DOHH2 (cell line): Measurements from ENCODE around the gene ARL15.

ENCODE experiments used
- H3F3A ChIP-seq: fragments of 200-600 bp; sonication (generic), shearing (Covaris generic); 2 replicates; pipeline ENCODE4 v1.6.0; 2016; ENCODE audit warnings: antibody characterized with exemption, mild to moderate bottlenecking; ENCODE audit not compliant: control insufficient read depth, insufficient read depth
- H3K27ac ChIP-seq: fragments of 200-600 bp; sonication (generic); 2 replicates; pipeline ENCODE4 v1.5.1; 2014; ENCODE audit warnings: low read depth, mild to moderate bottlenecking, low read length, moderate library complexity
- H3K27me3 ChIP-seq: fragments of 200-600 bp; sonication (generic); 2 replicates; pipeline ENCODE4 v1.6.1; 2014; ENCODE audit warnings: mild to moderate bottlenecking, low read length, mixed read lengths; ENCODE audit not compliant: control insufficient read depth
- H3K36me3 ChIP-seq: fragments of 200-600 bp; sonication (generic); 2 replicates; pipeline ENCODE4 v1.6.1; 2014; ENCODE audit warnings: mild to moderate bottlenecking, low read length, moderate library complexity, mixed read lengths; ENCODE audit not compliant: control insufficient read depth
- H3K4me1 ChIP-seq: fragments of 200-600 bp; sonication (generic); 2 replicates; pipeline ENCODE4 v1.6.1; 2014; ENCODE audit warnings: mild to moderate bottlenecking, low read length, mixed read lengths; ENCODE audit not compliant: control insufficient read depth
- H3K4me2 ChIP-seq: fragments of 200-600 bp; sonication (generic); 2 replicates; pipeline ENCODE4 v1.6.0; 2014; ENCODE audit warnings: mild to moderate bottlenecking, low read length, moderate library complexity
- H3K4me3 ChIP-seq: fragments of 200-600 bp; sonication (generic); 2 replicates; pipeline ENCODE4 v1.5.1; 2014; ENCODE audit warnings: mild to moderate bottlenecking, low read length, mixed read lengths
- H3K79me2 ChIP-seq: fragments of 200-600 bp; sonication (generic); 2 replicates; pipeline ENCODE4 v1.6.1; 2014; ENCODE audit warnings: mild to moderate bottlenecking, low read length, mixed read lengths; ENCODE audit not compliant: control insufficient read depth
- H3K9me2 ChIP-seq: fragments of 200-600 bp; sonication (generic); replicated peaks from 2 replicates; pipeline ENCODE4 v1.6.1; 2014; ENCODE audit warnings: mild to moderate bottlenecking, low read length, mixed read lengths; ENCODE audit not compliant: control insufficient read depth
- H3K9me3 ChIP-seq: fragments of 200-600 bp; sonication (generic); 2 replicates; pipeline ENCODE4 v1.6.1; 2014; ENCODE audit warnings: antibody characterized with exemption, low read length, mixed read lengths; ENCODE audit not compliant: control insufficient read depth, insufficient read depth
- H4K20me1 ChIP-seq: fragments of 200-600 bp; sonication (generic); 2 replicates; pipeline ENCODE4 v1.6.0; 2014; ENCODE audit warnings: low read depth, mild to moderate bottlenecking, antibody characterized with exemption, low read length, moderate library complexity; ENCODE audit not compliant: control insufficient read depth, insufficient read depth
- EZH2phosphoT487 ChIP-seq: fragments of 200-600 bp; sonication (generic); IDR thresholded peaks from 2 replicates; pipeline ENCODE4 v1.6.1; 2017; ENCODE audit warnings: borderline replicate concordance, mild to moderate bottlenecking, antibody characterized with exemption, low read length, moderate library complexity, mixed read lengths
- TF ChIP-seq, protein P1 (sequence below): fragments of 200-600 bp; sonication (generic); IDR thresholded peaks from one replicate; pipeline ENCODE4 v1.5.1; 2014; ENCODE audit warnings: antibody characterized with exemption, mild to moderate bottlenecking, low read depth, low read length; ENCODE audit not compliant: poor library complexity, severe bottlenecking

Gene ARL15

DNA sequence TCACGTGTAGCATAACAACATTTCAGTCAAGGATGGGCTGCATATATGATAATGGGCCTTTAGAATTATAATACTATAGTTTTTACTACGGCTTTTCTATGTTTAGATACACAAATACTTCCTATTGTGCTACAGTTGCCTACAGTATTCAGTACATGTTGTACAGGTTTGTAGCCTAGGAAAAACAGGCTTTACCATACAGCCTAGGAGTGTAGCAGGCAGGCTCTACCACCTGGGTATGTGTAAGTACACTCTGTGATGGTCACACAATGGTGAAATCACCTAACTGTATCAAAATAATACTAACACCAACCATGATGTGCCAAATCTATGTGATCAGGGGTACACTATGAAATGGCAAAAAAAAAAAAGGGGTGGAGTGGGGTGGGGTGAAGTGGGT lies 372.9 kb downstream of the ARL15 start:
- Histone ChIP-seq H3K27me3 (no peaks in the 10 kb centered on the region), H3K4me3 (no peak overlapping the region), H3K9me3 (no peaks in the 10 kb centered on the region), H3K4me1 (no peaks in the 10 kb centered on the region), H4K20me1 (no peaks in the 10 kb centered on the region), H3K4me2 (no peak overlapping the region), H3F3A (no peaks in the 10 kb centered on the region), H3K27ac (no peak overlapping the region), H3K36me3 (no peaks in the 10 kb centered on the region), H3K9me2 (no peaks in the 10 kb centered on the region), H3K79me2 (no peaks in the 10 kb centered on the region)
- no peak for TF ChIP-seq EZH2phosphoT487
- TF ChIP-seq, protein P1, sequence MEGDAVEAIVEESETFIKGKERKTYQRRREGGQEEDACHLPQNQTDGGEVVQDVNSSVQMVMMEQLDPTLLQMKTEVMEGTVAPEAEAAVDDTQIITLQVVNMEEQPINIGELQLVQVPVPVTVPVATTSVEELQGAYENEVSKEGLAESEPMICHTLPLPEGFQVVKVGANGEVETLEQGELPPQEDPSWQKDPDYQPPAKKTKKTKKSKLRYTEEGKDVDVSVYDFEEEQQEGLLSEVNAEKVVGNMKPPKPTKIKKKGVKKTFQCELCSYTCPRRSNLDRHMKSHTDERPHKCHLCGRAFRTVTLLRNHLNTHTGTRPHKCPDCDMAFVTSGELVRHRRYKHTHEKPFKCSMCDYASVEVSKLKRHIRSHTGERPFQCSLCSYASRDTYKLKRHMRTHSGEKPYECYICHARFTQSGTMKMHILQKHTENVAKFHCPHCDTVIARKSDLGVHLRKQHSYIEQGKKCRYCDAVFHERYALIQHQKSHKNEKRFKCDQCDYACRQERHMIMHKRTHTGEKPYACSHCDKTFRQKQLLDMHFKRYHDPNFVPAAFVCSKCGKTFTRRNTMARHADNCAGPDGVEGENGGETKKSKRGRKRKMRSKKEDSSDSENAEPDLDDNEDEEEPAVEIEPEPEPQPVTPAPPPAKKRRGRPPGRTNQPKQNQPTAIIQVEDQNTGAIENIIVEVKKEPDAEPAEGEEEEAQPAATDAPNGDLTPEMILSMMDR, result no peak

DNA sequence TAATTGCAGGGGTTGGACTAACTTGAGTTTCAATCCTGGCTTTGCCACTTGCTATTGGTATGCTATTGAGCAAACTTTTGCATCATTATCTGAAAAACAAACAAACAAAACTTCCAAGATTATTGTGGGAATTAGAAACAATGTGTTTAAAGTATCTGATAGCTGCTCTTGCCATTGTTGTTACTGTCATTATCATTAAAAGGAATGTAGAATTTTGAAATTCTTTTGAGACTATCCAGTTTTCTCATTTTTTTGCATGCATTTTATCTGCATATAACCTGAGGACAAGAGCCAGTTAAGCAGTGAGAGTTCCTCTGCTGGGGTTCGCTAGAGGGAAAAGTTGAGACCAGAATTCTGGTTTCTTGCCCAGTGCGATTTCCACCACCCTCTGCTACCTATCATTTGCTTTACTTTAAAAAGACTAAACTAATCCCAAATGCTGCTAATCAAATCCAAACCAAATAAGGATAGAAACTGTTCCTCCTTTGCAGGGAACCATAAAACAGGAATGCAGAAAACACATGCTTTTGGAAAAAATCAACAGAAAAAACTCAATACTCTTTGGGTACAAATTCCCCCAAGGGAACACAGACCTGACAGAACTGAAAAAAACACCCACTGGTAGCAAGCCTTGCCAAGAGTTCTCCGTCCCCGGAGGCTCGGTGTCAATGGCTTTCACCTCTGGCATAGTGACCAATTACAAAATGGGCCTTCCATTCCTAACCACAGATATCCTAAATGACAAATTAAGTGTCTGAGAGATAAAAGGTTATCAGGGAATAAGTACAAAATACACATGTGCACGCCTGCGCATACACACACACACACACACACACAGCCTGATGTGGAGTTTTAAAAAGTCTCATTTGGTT lies 373.7 kb downstream of the ARL15 start:
- Histone ChIP-seq H3K36me3 (no peaks in the 10 kb centered on the region), H3F3A (no peaks in the 10 kb centered on the region), H3K79me2 (no peaks in the 10 kb centered on the region), H3K4me3 (no peak overlapping the region), H3K4me1 (no peaks in the 10 kb centered on the region), H3K9me3 (no peaks in the 10 kb centered on the region), H3K27me3 (no peaks in the 10 kb centered on the region), H4K20me1 (no peaks in the 10 kb centered on the region), H3K27ac (no peak overlapping the region), H3K4me2 (no peak overlapping the region), H3K9me2 (no peaks in the 10 kb centered on the region)
- TF ChIP-seq, protein P1, result no peak
- TF ChIP-seq EZH2phosphoT487, result no peak

DNA sequence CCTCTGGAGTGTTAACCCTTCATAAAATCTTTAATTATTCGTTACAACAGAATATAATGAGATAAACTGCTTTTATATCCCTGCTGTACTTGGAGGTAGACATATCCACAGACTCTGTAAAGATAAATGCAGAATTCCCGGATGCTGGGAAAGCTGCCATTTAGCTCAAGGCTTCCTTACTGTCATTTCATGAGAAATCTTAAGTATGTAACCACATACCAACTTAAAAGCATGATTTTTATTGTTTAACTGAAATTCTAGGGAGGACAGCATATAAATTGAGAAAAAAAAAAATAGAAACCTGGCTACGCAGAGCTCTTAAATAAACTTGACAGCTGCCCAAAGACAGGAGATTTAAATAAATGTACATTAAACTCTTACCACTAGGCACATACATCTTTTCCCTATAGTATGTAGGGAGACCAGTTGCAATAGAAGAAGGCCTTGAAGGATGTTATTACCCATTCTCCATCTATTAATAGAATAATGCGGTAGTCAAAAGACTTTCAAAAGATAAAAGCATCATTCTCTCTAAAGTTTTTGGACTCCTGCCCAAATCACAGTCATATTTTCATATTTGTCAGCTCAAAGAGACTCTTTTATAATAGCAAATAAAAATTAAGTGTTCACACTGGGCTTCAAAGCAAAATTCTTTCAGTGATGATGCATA lies 376.1 kb downstream of the ARL15 start:
- Histone ChIP-seq H3K79me2 (no peaks in the 10 kb centered on the region), H3K4me1 (no peaks in the 10 kb centered on the region), H3K9me2 (no peaks in the 10 kb centered on the region), H3K4me2 (no peak overlapping the region), H3F3A (no peaks in the 10 kb centered on the region), H3K4me3 (no peak overlapping the region), H4K20me1 (no peaks in the 10 kb centered on the region), H3K27me3 (no peaks in the 10 kb centered on the region), H3K36me3 (no peaks in the 10 kb centered on the region), H3K9me3 (no peaks in the 10 kb centered on the region), H3K27ac (no peak overlapping the region)
- TF ChIP-seq, protein P1, result no peak
- TF ChIP-seq EZH2phosphoT487, result no peak
